ENCODE measurements around the gene CNTN5. TPM values are rescaled to one million over a fixed set of nuclear protein-coding genes. Genes with fewer than 3 reads are reported as not detected.

The CNTN5 gene
- total and polyA plus RNA-seq, 10 of the 15 experiments (the other 5 are each of a cell fraction or from before 2014, with no cell fraction given) = 0.01 TPM; not detected in 9

DNA sequence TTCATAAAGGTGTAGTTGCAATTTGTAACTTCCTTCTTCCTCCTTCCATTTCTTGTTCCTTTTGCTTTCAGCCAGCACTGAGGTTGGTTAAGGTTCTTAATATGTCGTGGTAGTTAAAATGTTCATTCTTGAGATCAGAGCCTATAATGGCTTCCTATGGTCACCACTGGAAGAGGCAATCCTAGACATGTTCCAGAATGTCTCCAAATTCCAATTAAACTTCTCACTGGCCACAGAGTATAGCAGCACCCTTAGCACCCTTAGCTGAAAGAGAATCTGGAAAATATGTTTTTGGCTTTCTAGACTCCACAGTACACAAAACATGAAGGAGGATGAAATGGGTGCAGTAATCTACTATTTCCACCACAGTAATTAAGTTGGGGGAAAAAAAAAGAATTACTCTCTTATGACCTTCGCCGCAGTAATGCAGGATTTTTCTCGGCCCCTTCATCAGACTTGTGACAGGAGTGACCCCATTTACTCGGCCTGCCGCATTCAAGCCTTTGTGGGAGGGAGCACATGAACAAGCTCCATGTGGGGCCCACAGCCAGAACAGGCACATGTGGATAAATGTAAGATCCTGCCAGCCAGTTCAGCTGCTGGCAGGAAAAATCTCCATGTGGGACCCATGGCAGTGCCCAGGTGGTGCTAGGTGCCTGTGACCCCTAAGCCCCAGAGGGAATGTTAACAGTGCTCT, 1317.5 kb downstream of the CNTN5 start:
- no peaks in the 10 kb centered on the region for H4K20me1 ChIP-seq (ENCODE audit: control insufficient read depth, insufficient read depth)
- ChIA-PET RAD21 (ENCODE audit: unreplicated experiment) (no interaction called here), POLR2A (no interaction called here), SMC1A (ENCODE audit: uncharacterized antibody, unreplicated experiment) (no interaction called here), CTCF (no interaction called here)
- H3K4me2 ChIP-seq (ENCODE audit: control insufficient read depth, insufficient read depth) = no peak overlapping the region
- no peak overlapping the region for H3K4me3 ChIP-seq
- no peak overlapping the region for H3K9ac ChIP-seq (ENCODE audit: control insufficient read depth, insufficient read depth, low read length)
- ATAC-seq (no peak), DNase-seq (ENCODE audit: low read depth, low spot score) (no peak), FAIRE-seq (no peak)
- no TSS peak for BruUV-seq (replicated peaks)
- H3K79me2 ChIP-seq (ENCODE audit: control insufficient read depth, insufficient read depth, low read length) = no peaks in the 10 kb centered on the region
- no peaks in the 10 kb centered on the region for H3K4me1 ChIP-seq (ENCODE audit: control insufficient read depth, insufficient read depth, low read length)
- no peaks in the 10 kb centered on the region for H3K36me3 ChIP-seq (ENCODE audit: control insufficient read depth in 2 of 2, insufficient read depth in 2 of 2, low read length in 1 of 2)
- no peak overlapping the region for H2AFZ ChIP-seq (ENCODE audit: control insufficient read depth, low read depth, low read length)
- TF ChIP-seq ASH2L (IDR thresholded peaks at IDR 0.05; ENCODE audit: borderline replicate concordance, low read depth) (no peak), CBFB (IDR thresholded peaks at IDR 0.05; ENCODE audit: low read depth) (no peak), LARP7 (IDR thresholded peaks at IDR 0.05) (no peak), HDAC2 (IDR thresholded peaks at IDR 0.05) (no peak), EGR1 (IDR thresholded peaks at IDR 0.05; ENCODE audit: borderline replicate concordance in 1 of 2, low read depth in 2 of 2, low read length in 2 of 2) (no peak), POLR2AphosphoS2 (IDR thresholded peaks at IDR 0.05; ENCODE audit: low read depth, low read length) (no peak), MYB (IDR thresholded peaks at IDR 0.05; ENCODE audit: borderline replicate concordance, low read depth, low read length) (no peak), POLR2AphosphoS5 (IDR thresholded peaks at IDR 0.05; ENCODE audit: low read length) (no peak)
- TF ChIP-seq, protein P1, sequence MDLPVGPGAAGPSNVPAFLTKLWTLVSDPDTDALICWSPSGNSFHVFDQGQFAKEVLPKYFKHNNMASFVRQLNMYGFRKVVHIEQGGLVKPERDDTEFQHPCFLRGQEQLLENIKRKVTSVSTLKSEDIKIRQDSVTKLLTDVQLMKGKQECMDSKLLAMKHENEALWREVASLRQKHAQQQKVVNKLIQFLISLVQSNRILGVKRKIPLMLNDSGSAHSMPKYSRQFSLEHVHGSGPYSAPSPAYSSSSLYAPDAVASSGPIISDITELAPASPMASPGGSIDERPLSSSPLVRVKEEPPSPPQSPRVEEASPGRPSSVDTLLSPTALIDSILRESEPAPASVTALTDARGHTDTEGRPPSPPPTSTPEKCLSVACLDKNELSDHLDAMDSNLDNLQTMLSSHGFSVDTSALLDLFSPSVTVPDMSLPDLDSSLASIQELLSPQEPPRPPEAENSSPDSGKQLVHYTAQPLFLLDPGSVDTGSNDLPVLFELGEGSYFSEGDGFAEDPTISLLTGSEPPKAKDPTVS (IDR thresholded peaks at IDR 0.05; ENCODE audit: low read depth, low read length) = no peak
- TF ChIP-seq, protein P2, sequence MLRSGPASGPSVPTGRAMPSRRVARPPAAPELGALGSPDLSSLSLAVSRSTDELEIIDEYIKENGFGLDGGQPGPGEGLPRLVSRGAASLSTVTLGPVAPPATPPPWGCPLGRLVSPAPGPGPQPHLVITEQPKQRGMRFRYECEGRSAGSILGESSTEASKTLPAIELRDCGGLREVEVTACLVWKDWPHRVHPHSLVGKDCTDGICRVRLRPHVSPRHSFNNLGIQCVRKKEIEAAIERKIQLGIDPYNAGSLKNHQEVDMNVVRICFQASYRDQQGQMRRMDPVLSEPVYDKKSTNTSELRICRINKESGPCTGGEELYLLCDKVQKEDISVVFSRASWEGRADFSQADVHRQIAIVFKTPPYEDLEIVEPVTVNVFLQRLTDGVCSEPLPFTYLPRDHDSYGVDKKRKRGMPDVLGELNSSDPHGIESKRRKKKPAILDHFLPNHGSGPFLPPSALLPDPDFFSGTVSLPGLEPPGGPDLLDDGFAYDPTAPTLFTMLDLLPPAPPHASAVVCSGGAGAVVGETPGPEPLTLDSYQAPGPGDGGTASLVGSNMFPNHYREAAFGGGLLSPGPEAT (IDR thresholded peaks at IDR 0.05; ENCODE audit: low read depth) = no peak
- in situ Hi-C loops (cut with MboI) (no loop called here), intact Hi-C loops (cut with micrococcal nuclease; ENCODE audit: unreplicated experiment) (no loop called here)
- no peak overlapping the region for H3K27ac ChIP-seq (ENCODE audit: control insufficient read depth, insufficient read depth)
- 43% methylated on average over 6 of the region's 6 CpGs for WGBS (ENCODE audit: insufficient coverage, insufficient replicate concordance, low lambda C conversion rate, missing lambda C conversion rate)
- H3K27me3 ChIP-seq (replicated peaks in 1 of 2; ENCODE audit: control insufficient read depth in 2 of 2, insufficient read depth in 2 of 2, low read length in 1 of 2) = no peaks in the 10 kb centered on the region
- no peaks in the 10 kb centered on the region for H3K9me3 ChIP-seq (replicated peaks; ENCODE audit: control insufficient read depth, insufficient read depth, low read length)
